HG03039 (cell line): ENCODE data around the gene RIMBP2.

Source experiments
- ATAC-seq: cut with Tn5 transposase; IDR thresholded peaks from one replicate; pipeline ENCODE4 v1.9.1; 2021; ENCODE audit warnings: mild to moderate bottlenecking, moderate library complexity; ENCODE audit not compliant: unreplicated experiment

RIMBP2 gene

GRCh38 chr12:130491421-130492357 lies 224.4 kb downstream of the RIMBP2 start:
- ATAC-seq, result no peak

- ATAC-seq, result no peak
Observed at GRCh38 chr12:130490674-130491073, 225.4 kb downstream of the RIMBP2 start.

- ATAC-seq, result no peak
Observed at GRCh38 chr12:130489293-130489692, 226.8 kb downstream of the RIMBP2 start.

GRCh38 chr12:130488358-130488710 lies 227.8 kb downstream of the RIMBP2 start:
- ATAC-seq, result no peak

GRCh38 chr12:130487636-130488357 lies 228.3 kb downstream of the RIMBP2 start:
- no peak for ATAC-seq

GRCh38 chr12:130486891-130487416 lies 229.1 kb downstream of the RIMBP2 start:
- no peak for ATAC-seq

- no peak for ATAC-seq
Observed at GRCh38 chr12:130486146-130486435, 230.0 kb downstream of the RIMBP2 start.

GRCh38 chr12:130485291-130486145 lies 230.6 kb downstream of the RIMBP2 start:
- no peak for ATAC-seq

- ATAC-seq, result no peak
Observed at GRCh38 chr12:130484221-130484620, 231.9 kb downstream of the RIMBP2 start.

GRCh38 chr12:130483616-130484180 lies 232.4 kb downstream of the RIMBP2 start:
- ATAC-seq, result no peak

GRCh38 chr12:130482448-130482847 lies 233.7 kb downstream of the RIMBP2 start:
- ATAC-seq, result no peak

- ATAC-seq, result no peak
Observed at GRCh38 chr12:130481392-130481879, 234.7 kb downstream of the RIMBP2 start.

GRCh38 chr12:130480887-130481286 lies 235.2 kb downstream of the RIMBP2 start:
- no peak for ATAC-seq

GRCh38 chr12:130480231-130480630 lies 235.9 kb downstream of the RIMBP2 start:
- ATAC-seq, result no peak

- ATAC-seq, result no peak
Observed at GRCh38 chr12:130479401-130480125, 236.5 kb downstream of the RIMBP2 start.

GRCh38 chr12:130478786-130479185 lies 237.3 kb downstream of the RIMBP2 start:
- no peak for ATAC-seq

GRCh38 chr12:130477701-130478100 lies 238.4 kb downstream of the RIMBP2 start:
- ATAC-seq, result no peak

- ATAC-seq, result no peak
Observed at GRCh38 chr12:130477266-130477665, 238.8 kb downstream of the RIMBP2 start.

GRCh38 chr12:130476451-130477135 lies 239.5 kb downstream of the RIMBP2 start:
- ATAC-seq, result no peak
